ENCODE data around the gene CAP1.
"Not testable (repeated sequence)": the region's sequence is repeated elsewhere in the genome, so short reads cannot be mapped to it uniquely, and the experiment has no call there.

The CAP1 gene

DNA sequence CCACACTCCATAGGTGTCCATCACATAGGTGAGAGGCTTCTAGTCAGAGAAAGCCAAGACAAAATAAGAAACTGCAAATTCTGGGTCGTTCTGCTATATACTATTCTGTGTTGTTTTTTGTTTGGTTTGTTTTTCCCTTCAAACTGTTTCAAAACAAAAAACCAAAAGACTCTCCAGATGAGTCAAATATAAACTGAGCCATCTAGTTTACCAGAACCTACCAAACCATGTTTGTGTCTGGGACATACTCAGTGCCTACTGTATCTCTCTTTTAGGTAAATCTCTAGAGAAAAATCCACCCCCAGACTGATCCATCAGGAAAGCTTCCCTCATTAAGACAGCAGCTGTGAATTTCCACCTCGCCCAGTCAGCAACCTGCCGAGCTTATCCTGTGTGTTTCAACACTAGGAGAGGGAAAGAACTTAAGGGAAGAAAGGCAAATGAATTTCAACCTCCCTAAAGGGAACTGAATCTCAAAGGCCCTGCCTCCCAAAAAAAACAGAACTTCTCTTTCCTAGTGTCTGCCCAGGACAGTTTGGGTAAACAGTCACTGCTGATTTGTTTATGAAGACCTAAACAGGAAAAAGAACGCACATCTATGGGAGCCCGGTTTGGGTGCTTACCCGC, 39.4 kb downstream of the CAP1 start:
- no peak overlapping the region for H3K4me3 ChIP-seq (ENCODE audit: low read depth, low read length)
- no peak for DNase-seq (ENCODE audit: low read depth)
- TF ChIP-seq CTCF (IDR thresholded peaks at IDR 0.05; ENCODE audit: insufficient read depth, low read depth, low read length, missing control alignments) = no peak

- TF ChIP-seq CTCF (IDR thresholded peaks at IDR 0.05; ENCODE audit: insufficient read depth, low read depth, low read length, missing control alignments) = no peak
- DNase-seq (ENCODE audit: low read depth) = no peak
- H3K4me3 ChIP-seq (ENCODE audit: low read depth, low read length) = no peak overlapping the region
These were observed 41.3 kb downstream of the CAP1 start for GRCh38 chr1:40081871-40082270.

DNA sequence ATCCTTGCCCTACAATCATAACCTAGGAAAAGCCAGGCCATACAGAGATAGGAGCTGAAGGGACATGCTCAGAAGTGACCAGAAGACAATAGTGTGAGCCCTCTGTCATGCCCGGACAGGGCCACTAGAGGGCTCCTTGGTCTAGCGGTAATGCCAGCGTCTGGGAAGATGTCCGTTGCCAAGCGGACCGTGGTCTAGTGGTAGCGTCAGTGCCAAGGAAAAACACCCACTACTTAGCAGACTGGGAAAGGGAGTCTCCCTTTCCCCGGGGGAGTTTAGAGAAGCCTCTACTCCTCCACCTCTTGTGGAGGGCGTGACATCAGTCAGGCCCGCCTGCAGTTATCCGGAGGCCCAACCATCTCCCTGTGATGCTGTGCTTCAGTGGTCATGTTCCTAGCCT, 44.2 kb downstream of the CAP1 start:
- peak; percentile 51 for DNase-seq (ENCODE audit: low read depth)
- TF ChIP-seq CTCF (IDR thresholded peaks at IDR 0.05; ENCODE audit: insufficient read depth, low read depth, low read length, missing control alignments) = peak; percentile 70

GRCh38 chr1:40090652-40091355, 50.3 kb downstream of the CAP1 start:
- no peak for DNase-seq (ENCODE audit: low read depth)
- no peak overlapping the region for H3K4me3 ChIP-seq (ENCODE audit: low read depth, low read length)
- TF ChIP-seq CTCF (IDR thresholded peaks at IDR 0.05; ENCODE audit: insufficient read depth, low read depth, low read length, missing control alignments) = no peak

More for the DNA sequence above, 44.2 kb downstream of the CAP1 start:
- H3K4me3 ChIP-seq (ENCODE audit: low read depth, low read length) = not testable (repeated sequence)

DNA sequence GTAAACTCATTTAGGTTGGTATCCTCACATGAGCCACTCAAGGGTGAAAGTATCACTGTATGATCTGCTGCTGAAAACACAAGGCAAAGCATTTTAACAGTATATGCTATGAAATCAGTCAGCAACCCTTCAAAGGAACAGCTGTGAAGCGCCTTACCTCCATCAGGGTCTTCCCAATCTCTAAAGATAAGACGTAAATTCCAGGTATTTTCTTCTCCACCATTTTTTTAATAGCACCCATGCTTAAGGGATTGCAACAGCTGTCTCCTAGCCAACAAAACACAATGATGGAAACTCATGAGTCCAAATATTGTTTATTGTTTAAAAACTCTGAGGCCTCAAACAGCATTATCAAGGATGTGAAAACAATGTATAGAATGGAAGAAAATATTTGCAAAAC, 51.7 kb downstream of the CAP1 start:
- TF ChIP-seq CTCF (IDR thresholded peaks at IDR 0.05; ENCODE audit: insufficient read depth, low read depth, low read length, missing control alignments) = no peak
- no peak for DNase-seq (ENCODE audit: low read depth)
- H3K4me3 ChIP-seq (ENCODE audit: low read depth, low read length) = no peak overlapping the region

DNA sequence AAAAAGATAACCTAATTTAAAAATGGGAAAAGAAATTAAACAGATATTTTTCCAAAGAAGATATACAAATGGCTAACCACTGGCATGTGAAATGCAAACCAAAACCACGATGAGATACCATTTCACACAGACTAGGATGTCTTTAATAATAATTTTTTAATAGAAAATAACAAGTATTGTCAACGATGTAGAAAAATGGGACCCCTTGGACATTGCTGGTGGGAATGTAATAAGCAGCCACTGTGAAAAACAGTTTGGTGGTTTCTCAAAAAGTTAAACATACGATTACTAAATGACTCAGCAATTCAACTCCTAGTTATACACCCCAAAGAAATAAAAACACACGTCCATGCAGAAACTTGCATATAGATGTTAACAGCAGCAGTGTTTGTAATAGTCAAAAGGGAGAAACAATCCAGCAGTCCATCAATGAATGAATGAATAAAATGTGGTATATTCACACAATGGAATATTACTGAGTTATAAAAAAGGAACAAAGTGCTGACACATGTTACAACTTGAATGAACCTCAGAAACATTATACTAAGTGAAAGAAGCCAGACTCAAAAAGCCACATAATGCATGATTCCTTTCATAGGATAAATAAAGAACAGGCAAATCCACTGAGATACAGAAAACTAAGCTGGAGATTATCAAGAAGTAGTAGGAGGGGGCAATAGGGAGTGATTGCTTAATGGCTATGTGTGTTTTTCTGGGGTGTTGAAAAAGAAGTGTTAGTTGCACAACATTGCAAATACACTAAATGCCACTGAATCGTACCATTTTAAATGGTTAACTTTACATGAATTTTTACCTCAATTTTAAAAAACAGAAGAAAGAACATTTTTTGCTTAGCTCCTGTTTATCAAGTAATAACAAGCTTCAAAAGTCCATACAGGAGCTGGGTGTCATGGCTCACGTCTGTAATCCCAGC, 52.4 kb downstream of the CAP1 start:
- TF ChIP-seq CTCF (IDR thresholded peaks at IDR 0.05; ENCODE audit: insufficient read depth, low read depth, low read length, missing control alignments) = no peak
- no peak overlapping the region for H3K4me3 ChIP-seq (ENCODE audit: low read depth, low read length)
- no peak for DNase-seq (ENCODE audit: low read depth)
